Amniotic stem cell (primary cell): ENCODE measurements around the gene C4orf54.

Source experiments
- DNase-seq: peaks from one replicate; lab custom pipeline; 2025; lab: John Stamatoyannopoulos, UW

Gene C4orf54

GRCh38 chr4:99651811-99652485 is 5.7 kb downstream of the C4orf54 start:
- no peak for DNase-seq

GRCh38 chr4:99651016-99651769 is 6.4 kb downstream of the C4orf54 start:
- no peak for DNase-seq

- no peak for DNase-seq
These were observed 7.8 kb downstream of the C4orf54 start for GRCh38 chr4:99649778-99650177.

GRCh38 chr4:99649208-99649607 is 8.4 kb downstream of the C4orf54 start:
- no peak for DNase-seq

- no peak for DNase-seq
These were observed 9.3 kb downstream of the C4orf54 start for GRCh38 chr4:99648321-99648720.

GRCh38 chr4:99647071-99647470 is 10.6 kb downstream of the C4orf54 start:
- no peak for DNase-seq

- DNase-seq = no peak
These were observed 12.0 kb downstream of the C4orf54 start for GRCh38 chr4:99645638-99646037.

GRCh38 chr4:99645036-99645435 is 12.6 kb downstream of the C4orf54 start:
- DNase-seq = no peak

GRCh38 chr4:99644453-99644852 is 13.2 kb downstream of the C4orf54 start:
- no peak for DNase-seq

- DNase-seq = no peak
These were observed 14.7 kb downstream of the C4orf54 start for GRCh38 chr4:99642725-99643489.

GRCh38 chr4:99640676-99641075 is 17.0 kb downstream of the C4orf54 start:
- DNase-seq = no peak

GRCh38 chr4:99637174-99637573 is 20.5 kb downstream of the C4orf54 start:
- DNase-seq = no peak

GRCh38 chr4:99636422-99636821 is 21.2 kb downstream of the C4orf54 start:
- no peak for DNase-seq

- no peak for DNase-seq
These were observed 22.0 kb downstream of the C4orf54 start for GRCh38 chr4:99635601-99636000.

- DNase-seq = no peak
These were observed 22.8 kb downstream of the C4orf54 start for GRCh38 chr4:99634742-99635360.

- no peak for DNase-seq
These were observed 23.9 kb downstream of the C4orf54 start for GRCh38 chr4:99633772-99634171.

GRCh38 chr4:99630857-99631360 is 26.7 kb downstream of the C4orf54 start:
- no peak for DNase-seq

GRCh38 chr4:99629962-99630554 is 27.6 kb downstream of the C4orf54 start:
- no peak for DNase-seq

GRCh38 chr4:99628040-99628439 is 29.6 kb downstream of the C4orf54 start:
- DNase-seq = no peak

GRCh38 chr4:99625369-99625768 is 32.3 kb downstream of the C4orf54 start:
- DNase-seq = no peak

GRCh38 chr4:99624141-99624719 is 33.4 kb downstream of the C4orf54 start:
- no peak for DNase-seq
